SK-N-MC (cell line): Measurements from ENCODE around the gene ANKRD18B.

Source experiments
- EZH2 ChIP-seq: fragments of 200-600 bp; sonication (generic); IDR thresholded peaks from one replicate; pipeline ENCODE4 v1.6.1; 2017; ENCODE audit warnings: antibody characterized with exemption
- FOXP2 ChIP-seq: optimal IDR thresholded peaks from 2 replicates; pipeline ENCODE3; 2011; ENCODE audit warnings: mild to moderate bottlenecking, moderate library complexity; ENCODE audit not compliant: insufficient read depth; ENCODE audit errors: extremely low read length, control extremely low read depth
- POLR2AphosphoS5 ChIP-seq: IDR thresholded peaks from 2 replicates; pipeline ENCODE4 v1.6.1; 2012; ENCODE audit warnings: mild to moderate bottlenecking, low read depth, low read length, borderline replicate concordance

GRCh38 chr9:33475357-33475756 is 48.7 kb upstream of the ANKRD18B start:
- TF ChIP-seq POLR2AphosphoS5, result no peak
- TF ChIP-seq EZH2, result no peak
- TF ChIP-seq FOXP2, result no peak
